Suppressor macrophage treated with lipopolysaccharide for 1 hour (primary cell): ENCODE results near the gene UPF1.
A peak's percentile ranks its signal among the peaks of the same experiment; 100 is the strongest.
"Not testable (repeated sequence)": the region's sequence is repeated elsewhere in the genome, so short reads cannot be mapped to it uniquely, and the experiment has no call there.

Source experiments
- DNase-seq, 3 donors: peaks; one replicate each; pipeline ENCODE4 v3.0.0-alpha.2; 2020 to 2022

The UPF1 gene

DNA sequence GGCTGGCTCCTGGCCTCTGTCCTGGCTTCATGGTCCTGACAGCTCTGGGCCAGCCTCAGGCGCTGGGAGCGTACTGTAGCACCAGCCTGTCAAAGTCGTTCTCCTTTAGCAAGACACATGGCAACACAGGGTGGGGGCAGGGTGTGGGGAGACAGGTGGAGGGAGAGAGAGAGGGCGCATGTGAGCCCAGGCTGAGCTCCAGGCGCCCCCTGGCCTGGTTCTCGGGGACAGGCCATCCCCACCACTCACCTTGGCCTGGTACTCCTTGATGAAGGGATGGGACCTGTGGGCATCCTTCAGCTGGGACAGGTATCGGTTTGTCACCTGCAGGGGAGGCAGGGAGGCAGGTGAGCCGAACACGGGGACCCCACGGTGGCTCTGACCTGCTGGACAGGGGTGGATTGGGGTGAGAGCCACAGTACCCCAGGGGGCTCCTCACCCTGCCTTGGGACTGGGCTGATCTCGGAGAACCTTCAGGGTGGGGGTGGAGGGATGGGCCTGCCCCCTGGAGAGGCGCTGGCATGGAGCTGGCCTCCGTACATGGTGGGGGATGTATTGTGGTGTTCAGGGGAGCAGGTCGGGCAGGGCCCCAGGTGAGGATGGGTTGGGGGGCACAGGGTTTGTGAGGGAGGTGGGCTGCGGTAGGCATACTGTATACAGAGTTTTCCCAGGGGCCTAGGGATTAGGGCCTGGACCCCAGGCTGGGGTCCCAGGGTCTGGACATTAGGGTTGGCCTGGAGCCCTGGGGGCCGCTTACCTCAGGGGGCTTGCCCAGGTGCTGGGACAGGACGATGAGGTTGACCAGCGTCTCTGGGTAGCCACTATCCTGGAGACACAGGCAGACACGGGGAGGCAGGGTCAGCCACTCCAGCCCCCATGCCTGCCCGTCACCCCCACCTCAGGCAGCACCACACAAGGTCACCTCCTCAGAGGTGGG is 68.1 kb downstream of the UPF1 start:
- DNase-seq: no peak

DNA sequence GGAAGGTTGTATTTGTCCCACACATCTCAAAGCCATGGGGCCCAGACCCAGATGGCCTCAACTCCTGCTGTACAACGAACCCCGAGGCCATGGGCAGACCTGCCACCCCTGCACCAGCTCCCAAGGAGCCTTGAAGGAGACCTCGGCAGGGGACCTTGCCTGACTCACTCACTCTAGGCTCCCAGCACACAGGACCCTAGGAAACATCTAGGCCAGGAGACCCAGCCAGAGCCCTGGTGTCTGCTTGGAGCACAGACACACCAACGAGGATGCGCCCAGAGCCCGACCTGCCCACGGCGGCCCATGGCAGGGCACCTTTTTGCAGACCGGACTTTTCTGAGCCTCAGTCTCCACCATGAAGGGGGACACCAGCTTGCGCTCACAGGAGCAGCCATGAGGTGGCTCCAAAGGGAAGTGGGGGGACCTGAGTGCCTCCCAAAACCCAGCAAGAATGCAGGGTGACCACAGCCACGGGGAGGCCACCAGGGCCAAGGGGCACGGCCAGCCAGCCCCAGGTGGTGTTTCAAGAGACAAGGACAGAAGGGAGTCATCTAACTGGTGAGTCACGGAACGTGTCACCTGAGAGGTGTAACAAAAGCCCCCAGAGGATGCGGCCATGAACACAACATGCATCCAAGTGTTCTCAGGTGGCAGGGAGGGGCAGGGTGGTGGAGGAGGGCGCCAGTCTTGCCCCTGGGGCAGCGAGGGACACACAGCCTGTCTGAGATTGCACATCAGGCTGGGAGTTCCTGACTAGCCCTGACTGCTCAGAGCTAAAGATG is 69.1 kb downstream of the UPF1 start:
- no peak for DNase-seq

DNA sequence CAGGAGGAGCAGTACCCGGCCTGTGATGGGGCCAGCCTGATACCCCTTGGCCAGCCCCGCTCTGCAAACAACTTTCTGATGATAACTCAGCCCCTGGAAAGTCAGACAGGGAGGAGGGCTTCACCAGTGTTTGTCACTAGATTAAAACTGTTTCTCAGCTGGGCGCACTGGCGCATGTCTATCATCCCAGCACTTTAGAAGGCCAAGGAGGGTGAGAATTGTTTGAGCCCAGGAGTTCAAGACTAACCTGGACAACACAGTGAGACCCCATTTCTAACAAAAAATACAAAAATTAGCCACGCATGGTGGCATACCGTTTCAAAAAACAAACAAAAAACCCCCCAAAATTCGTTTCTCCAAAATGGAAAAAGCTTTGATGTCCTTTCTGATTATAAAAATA is 69.7 kb downstream of the UPF1 start:
- DNase-seq: no peak

DNA sequence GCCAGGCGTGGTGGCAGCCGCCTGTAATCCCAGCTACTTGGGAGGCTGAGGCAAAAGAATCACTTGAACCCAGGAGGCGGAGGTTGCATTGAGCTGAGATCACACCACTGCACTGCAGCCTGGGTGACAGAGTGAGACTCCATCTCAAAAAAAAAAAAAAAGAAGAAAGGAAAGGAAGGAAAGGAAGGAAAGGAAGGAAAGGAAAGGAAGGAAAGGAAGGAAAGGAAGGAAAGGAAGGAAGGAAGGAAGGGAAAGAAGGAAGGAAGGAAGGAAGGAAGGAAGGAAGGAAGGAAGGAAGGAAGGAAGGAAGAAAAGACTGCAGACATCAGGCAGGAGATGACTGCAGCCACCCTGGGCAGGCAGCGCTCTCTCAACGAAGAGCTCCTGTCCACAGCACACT is 70.8 kb downstream of the UPF1 start:
- not testable (repeated sequence) for DNase-seq

DNA sequence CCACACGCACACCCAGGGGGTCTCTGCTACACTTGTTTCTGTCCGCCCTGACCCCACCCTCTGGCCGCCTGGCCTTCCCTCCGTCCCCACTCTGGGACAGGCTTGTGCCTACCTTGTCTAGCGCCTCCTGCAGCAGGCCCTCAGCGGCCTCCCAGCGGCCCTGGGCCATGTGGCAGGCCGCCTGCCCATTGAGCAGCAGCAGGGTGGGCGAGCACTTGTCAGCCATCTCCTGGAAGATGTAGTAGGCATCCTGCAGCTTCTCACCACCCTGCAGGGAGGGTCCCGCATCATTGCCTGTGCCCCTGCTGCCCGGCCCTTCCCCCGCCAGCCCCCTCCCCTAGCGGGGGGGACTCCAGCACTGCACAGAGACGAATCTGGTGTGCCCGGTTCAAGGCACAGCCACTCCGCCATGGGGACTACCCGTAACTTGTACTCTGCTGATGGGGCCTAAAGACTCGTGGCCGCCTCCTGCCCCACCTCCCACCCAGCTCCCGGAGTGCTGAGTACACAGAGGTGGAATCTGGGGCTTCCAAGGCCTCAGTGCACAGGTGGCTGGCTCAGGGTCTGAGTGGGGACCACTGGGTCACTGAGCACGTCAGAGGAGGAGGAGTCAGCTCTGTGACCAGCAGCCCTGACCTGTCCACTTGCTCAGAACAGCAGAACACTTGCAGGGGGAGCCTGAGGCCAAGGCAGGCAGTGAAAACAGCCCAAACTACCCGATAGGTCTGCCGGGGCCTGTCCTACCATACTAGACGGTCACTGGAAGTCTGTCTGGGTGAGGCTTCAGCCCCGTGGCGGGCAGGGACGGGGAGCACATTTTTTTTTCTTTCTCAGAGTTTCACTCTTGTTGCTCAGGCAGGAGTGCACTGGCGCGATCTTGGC is 71.6 kb downstream of the UPF1 start:
- DNase-seq: no peak

DNA sequence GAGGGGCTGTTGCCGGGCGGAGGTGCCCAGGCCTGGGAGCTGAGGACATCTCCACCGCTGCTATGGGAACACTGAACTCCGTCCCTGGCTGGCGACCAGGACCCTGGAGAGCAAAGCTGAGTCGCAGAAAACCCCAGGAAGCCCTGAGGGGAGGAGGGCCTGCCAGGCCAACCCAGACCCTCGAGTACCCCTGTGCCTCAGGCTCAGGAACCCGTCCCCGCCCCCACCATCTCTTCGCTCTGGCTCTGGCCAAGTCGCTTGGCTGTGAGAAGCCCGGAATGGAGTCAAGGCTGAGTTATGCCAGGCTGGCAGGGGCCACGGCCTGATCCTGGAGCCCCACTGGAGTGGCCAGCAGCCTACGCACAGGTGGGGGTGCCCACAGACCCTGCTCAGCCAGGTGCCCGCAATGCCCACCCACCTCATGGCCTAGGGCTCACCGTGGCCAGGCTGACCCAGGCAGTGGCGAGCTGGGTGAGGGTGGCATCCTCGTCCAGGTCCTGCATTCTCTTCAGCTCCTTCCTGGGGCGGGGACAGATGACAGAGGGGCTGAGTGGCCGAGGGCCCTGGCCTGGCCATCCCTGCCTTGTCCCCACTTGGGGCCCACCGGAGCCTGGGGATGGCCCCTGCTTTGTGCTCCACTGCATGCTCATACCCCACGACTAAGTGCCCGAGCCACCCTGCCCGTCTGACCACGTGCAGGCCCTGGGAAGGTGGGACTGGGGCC is 72.7 kb downstream of the UPF1 start:
- no peak for DNase-seq

DNA sequence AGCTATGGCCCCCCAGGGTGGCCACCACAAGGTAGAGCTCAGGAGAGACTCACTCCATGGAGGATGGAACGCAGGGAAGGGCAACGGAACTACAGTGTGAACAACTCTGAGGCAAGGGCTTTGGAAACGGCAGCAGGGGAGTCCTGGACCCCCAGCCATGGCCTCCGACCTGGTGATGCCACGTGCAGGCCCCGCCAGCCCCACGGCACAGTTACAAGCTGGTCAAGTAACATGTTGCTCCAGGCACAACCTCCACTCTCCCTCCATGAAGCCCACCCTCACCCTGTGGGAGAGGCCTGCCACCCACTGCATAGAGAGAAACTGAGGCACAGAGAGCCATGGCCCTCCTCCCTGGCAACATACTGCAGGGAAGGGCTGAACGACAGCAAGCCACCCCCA is 73.3 kb downstream of the UPF1 start:
- DNase-seq: no peak

DNA sequence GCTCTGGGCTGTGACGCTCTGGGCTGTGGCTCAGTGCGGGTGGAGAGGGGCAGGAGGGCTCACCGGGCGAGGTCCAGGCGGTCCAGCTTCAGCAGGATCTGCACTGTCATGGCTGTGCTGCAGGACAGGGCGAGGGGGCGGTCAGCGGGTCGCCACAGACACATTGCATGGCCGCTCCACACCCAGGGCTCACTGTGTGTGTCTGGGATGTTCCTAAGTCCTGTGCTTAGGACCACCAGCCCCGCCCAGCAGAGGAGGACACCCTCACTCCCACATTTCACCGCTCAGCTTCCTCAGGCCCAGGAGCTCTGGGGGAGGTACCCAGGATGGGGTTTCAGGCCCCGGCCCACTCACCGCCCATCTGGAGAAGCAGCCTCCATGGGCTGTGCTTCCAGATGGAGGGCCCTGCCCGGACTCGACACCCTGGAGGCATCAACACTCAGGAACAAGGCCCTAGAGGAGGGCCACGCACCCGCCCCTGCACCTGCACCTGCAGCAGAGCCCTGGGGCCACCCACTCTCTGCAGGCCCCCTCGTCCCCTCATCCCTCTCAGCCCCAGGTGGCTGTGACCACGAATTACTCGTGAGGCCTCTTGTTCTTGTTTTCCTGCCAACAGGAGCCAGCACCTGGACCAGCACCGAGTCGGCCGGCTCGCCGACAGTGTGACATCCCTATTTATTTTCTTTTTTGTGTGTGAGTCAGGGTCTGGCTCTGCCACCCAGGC is 73.9 kb downstream of the UPF1 start:
- DNase-seq: no peak

DNA sequence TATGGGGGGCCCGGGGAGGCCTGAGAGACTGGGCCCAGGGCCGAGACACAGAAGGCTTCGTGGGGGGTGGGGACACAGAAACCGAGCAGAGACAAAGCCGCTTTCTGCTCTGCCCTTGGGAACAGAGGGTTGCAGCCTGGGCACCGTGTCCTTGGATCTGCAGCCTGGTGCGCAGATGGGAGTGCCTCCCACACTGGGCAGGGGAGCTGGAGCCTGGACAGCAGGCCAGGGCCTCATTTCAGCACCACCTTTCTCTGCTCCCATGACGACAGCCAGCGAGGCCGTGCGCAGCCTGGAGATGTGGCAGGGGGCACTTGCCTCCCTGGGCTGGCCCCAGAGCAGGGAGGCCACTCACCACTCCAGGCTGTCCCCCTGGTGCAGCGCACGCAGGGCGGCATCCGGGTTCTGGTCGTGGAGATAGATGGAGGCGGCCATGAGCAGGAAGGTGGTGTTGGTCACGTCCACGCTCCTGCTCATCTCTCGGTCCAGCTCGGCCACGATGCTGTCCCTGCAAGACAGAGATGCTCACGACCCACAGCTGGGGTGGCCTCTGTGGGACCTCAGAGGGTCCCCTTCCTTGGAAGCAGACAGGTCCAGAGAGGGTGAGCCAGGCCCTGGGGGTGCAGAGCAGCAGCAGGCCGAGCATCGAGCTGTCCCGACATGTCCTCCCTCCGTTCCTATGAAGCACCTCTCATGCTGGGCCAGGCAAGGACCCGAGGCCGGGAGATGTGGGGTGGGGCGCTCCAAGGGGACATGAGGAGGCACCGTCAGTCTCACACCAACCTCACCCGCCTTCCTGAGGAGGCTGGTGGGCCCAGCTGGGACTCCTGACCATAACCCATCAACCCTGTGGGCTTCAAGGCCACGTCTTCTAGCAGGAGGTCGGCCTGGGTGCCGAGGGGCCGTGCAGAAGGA is 75.1 kb downstream of the UPF1 start:
- DNase-seq: no peak

DNA sequence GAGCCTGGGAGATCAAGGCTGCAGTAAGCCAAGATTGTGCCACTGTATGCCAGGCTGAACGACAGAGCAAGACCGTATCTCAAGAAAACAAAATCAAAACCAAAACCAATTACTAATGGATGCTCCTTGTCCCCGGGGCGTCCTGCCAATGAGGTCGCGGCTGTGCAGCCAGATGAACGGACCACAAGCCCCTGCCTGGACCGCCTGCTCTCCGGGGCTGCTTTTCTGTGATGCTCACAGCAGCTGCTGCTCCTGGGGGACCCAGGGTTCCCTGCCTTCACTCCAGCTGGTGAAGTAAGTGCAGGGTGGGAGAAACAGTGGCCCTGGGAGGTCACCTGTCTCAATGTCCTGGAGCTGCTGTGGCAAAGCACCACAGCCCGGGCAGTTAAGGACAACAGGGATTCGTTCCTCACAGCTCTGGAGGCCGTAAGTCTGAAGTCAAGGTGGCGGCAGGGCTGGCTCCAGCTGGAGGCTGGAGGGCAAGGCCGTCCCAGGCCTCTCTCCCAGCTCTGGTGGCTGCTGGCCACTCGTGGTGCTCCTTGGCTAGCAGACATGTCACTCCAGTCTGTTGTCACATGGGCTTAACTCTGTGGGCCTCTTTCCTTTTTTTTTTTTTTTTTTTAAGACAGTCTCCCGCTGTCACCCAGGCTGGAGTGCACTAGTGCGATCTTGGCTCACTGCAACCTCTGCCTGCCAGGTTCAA is 77.3 kb downstream of the UPF1 start:
- no peak for DNase-seq

DNA sequence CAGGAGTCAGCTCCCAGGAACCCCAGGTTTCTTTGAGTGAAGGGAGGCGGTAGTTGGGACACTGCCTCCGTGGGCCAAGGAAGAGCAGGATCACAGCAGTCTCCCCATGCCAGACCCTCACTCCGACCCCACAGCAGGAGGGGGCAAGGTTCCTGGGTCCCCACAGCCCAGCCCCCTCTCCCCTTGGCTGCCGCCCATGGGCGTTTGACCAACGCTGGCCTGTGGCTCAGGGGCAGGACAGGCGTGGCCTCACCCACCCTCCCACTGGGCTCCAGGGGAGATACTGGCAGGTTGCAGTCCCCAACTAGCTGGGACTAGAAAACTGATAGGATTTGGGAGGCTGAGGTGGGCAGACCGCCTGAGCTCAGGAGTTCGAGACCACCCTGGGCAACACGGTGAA is 78.3 kb downstream of the UPF1 start:
- DNase-seq: no peak

DNA sequence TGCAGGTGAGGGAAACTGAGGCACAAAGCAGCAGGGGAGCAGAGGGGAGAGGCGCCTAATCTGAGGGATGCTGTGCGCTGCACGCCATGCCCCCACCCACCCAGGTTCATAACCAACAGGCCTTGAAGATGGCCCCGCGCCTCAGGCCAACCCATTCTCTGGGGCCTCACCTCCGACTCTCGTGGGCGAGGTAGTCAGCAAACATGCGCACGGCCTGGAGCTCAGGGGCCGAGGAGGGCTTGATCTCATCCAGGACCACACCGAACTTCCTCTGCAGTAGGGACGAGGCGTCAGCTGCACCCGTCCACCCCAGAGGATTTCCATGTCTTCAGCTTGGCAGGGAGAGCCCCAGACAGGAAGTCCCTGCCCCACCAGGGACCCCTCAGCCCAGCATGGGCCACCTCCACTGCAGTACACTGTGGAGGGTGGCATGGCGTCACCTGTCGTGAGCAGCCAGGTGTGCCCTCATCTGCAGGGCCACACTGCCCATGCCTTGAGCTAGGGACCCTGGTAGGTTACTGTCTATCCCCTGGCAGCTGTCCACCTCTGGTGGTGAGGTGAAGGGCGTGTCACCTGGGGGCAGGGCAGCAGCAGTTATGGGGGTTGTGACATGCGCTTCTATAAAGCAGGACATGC is 79.2 kb downstream of the UPF1 start:
- DNase-seq: no peak

DNA sequence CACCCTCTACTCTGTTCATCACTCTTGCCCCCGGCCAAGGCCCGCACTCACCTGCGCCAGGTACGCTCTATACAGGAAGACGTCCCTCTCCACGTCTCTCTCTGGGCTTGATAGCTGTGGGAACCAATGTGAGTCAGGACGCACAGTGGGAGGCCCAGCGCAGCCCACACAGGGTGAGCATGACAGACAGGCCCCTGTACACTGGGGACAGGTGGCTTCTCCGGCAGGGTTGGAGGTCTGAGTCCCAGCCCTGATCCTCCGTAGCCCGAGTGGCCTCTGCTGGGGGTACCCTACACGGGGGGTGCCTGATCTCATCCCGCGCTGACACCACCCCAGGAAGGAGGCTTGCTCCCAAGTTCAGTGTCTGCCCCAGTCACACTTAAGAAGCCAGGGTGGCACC is 81.2 kb downstream of the UPF1 start:
- DNase-seq: no peak

DNA sequence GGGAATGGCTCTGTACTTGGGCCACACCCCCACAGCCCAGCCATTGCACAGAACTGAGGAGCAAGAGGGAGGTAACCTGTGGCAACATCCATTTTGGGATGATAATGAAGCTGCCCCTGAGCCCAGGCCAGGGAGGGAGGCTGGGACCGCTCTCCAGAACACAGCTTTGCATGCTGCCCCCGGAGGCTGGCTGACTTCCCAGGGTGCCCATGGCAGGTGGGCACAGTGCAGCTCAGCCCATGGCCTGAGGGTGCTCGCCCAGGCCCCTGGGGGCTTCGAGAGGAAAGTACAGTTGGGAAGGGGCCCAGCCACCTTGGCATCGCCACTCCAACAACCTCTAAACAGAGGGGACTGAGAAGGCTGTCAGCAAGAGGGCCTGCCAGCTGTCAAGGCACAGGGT is 81.7 kb downstream of the UPF1 start:
- DNase-seq: no peak

DNA sequence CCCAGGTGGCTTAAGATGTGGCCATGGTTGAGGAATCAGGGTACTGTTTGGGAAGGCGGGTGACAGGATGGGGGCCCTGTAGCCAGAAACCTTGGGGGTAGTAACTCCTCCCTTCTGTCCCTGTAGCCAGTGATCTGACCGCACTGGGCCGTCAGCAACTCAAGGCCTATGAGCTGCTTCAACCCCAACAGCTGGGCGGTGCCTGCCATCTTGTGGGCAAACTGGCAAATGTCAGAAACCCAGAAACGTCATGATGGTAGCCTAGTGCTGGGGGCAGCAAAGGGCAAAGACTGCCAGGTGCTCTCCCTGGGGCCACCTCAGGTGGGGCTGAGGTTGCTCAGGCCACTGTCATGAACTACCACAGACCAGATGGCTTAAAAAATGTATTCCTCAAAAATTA is 83.9 kb downstream of the UPF1 start:
- peak; percentile 58 to 66 (median 65) for DNase-seq

DNA sequence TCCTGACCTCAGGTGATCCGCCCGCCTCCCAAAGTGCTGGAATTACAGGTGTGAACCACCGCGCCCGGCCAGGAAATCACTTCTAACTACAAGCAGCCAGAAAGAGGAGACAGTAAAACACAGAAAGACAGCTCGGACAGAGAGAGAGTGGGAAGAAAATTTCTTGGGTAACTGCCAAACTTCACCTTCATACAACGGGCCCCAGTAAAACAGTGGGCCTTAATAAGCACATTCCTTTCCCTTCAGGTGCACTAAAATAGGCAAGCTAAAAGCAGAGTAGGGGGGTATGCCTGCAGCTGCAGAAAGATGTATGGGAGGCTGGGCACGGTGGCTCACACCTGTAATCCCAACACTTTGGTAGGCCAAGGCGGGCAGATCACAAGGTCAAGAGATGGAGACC is 85.8 kb downstream of the UPF1 start:
- DNase-seq: not testable (repeated sequence)
